ENCODE measurements around the gene USP35.

GRCh38 chr11:78224506-78224905 is 35.8 kb downstream of the USP35 start:
- TF ChIP-seq PKNOX1 (IDR thresholded peaks at IDR 0.05) (no peak), SUZ12 (IDR thresholded peaks at IDR 0.05) (no peak), ZNF384 (IDR thresholded peaks at IDR 0.05) (no peak), SP1 (IDR thresholded peaks at IDR 0.05) (no peak), ARNT (IDR thresholded peaks at IDR 0.05) (no peak), FOXM1 (IDR thresholded peaks at IDR 0.05; ENCODE audit: borderline replicate concordance) (no peak), ELF4 (IDR thresholded peaks at IDR 0.05) (no peak), FOXK2 (IDR thresholded peaks at IDR 0.05) (no peak), HDGF (IDR thresholded peaks at IDR 0.05; ENCODE audit: borderline replicate concordance) (no peak), TARDBP (IDR thresholded peaks at IDR 0.05) (no peak), FOXA1 (IDR thresholded peaks at IDR 0.05) (no peak), BHLHE40 (IDR thresholded peaks at IDR 0.05; ENCODE audit: borderline replicate concordance) (no peak)
